Cardiac atrium fibroblast (primary cell): Measurements from ENCODE around the gene ERGIC2. TPM values are rescaled to one million over a fixed set of nuclear protein-coding genes. Genes with fewer than 3 reads are reported as not detected.

ENCODE experiments used
- total RNA-seq: library from RNA; depleted of rRNA; stranded (reverse); fragments of >200 nt; gene quantifications from 2 replicates; pipeline ENCODE4 v1.2.3, GENCODE V29; 2015

The ERGIC2 gene
- total RNA-seq, result 44.4 and 70.3 TPM in 2 replicates

GRCh38 chr12:29380536-29381523, at the start of gene ERGIC2:
Gene ERGIC2 (minus strand): TSS chr12:29381172. CDS start chr12:29371633, 9,539 bp downstream.

Other genes with a start within 250 kb of the ERGIC2 start
- gene FAR2, start 231.9 kb downstream of the ERGIC2 start, total RNA-seq, result 3.2 and 15.2 TPM in 2 replicates
- 0.32 and 2.3 TPM in 2 replicates for gene OVCH1, start 116.5 kb upstream of the ERGIC2 start, total RNA-seq